ENCODE data around the gene HEATR5B.
A peak's percentile ranks its signal among the peaks of the same experiment; 100 is the strongest.
"Not testable (repeated sequence)": the region's sequence is repeated elsewhere in the genome, so short reads cannot be mapped to it uniquely, and the experiment has no call there.

Gene HEATR5B

GRCh38 chr2:36976065-36976464 is 108.1 kb downstream of the HEATR5B start:
- no peak for DNase-seq

GRCh38 chr2:36975306-36975705 is 108.9 kb downstream of the HEATR5B start:
- no peak for DNase-seq

- no peak for DNase-seq
These were observed 110.9 kb downstream of the HEATR5B start for GRCh38 chr2:36973320-36973719.

GRCh38 chr2:36971990-36972389 is 112.2 kb downstream of the HEATR5B start:
- DNase-seq, result no peak

GRCh38 chr2:36967236-36967876 is 116.8 kb downstream of the HEATR5B start:
- no peak for DNase-seq

- DNase-seq, result peak; percentile 84
These were observed 117.6 kb downstream of the HEATR5B start, which contains the start of gene STRN for GRCh38 chr2:36966370-36967235. Gene STRN, minus strand, starts transcription at chr2:36966536. Its CDS starts 73 bp downstream, at chr2:36966463.

- DNase-seq, result no peak
These were observed 118.3 kb downstream of the HEATR5B start for GRCh38 chr2:36965751-36966369.

- DNase-seq, result no peak
These were observed 119.0 kb downstream of the HEATR5B start for GRCh38 chr2:36965206-36965605.

GRCh38 chr2:36964496-36965058 is 119.6 kb downstream of the HEATR5B start:
- DNase-seq, result no peak

GRCh38 chr2:36963734-36964133 is 120.4 kb downstream of the HEATR5B start:
- no peak for DNase-seq

GRCh38 chr2:36963106-36963505 is 121.1 kb downstream of the HEATR5B start:
- DNase-seq, result no peak

GRCh38 chr2:36960773-36961172 is 123.4 kb downstream of the HEATR5B start:
- no peak for DNase-seq

- DNase-seq, result no peak
These were observed 124.0 kb downstream of the HEATR5B start for GRCh38 chr2:36960005-36960675.

GRCh38 chr2:36954977-36955607 is 129.1 kb downstream of the HEATR5B start:
- DNase-seq, result no peak

- no peak for DNase-seq
These were observed 131.4 kb downstream of the HEATR5B start for GRCh38 chr2:36952748-36953197.

GRCh38 chr2:36951574-36951973 is 132.6 kb downstream of the HEATR5B start:
- DNase-seq, result no peak

- no peak for DNase-seq
These were observed 133.1 kb downstream of the HEATR5B start for GRCh38 chr2:36951027-36951518.

- DNase-seq, result no peak
These were observed 134.3 kb downstream of the HEATR5B start for GRCh38 chr2:36949845-36950244.

- not testable (repeated sequence) for DNase-seq
These were observed 138.9 kb downstream of the HEATR5B start for GRCh38 chr2:36945240-36945639.

- no peak for DNase-seq
These were observed 142.3 kb downstream of the HEATR5B start for GRCh38 chr2:36941867-36942266.

- not testable (repeated sequence) for DNase-seq
These were observed 147.6 kb downstream of the HEATR5B start for GRCh38 chr2:36936526-36936925.

- not testable (repeated sequence) for DNase-seq
These were observed 152.5 kb downstream of the HEATR5B start for GRCh38 chr2:36931688-36932087.
